Activated CD4-positive, alpha-beta T cell treated with anti-CD3 and anti-CD28 coated beads for 48 hours (primary cell): ENCODE results near the gene APOBEC3B.
"Not testable (repeated sequence)": the region's sequence is repeated elsewhere in the genome, so short reads cannot be mapped to it uniquely, and the experiment has no call there.

Source experiments
- DNase-seq: peaks from one replicate; pipeline ENCODE4 v3.0.0-alpha.2; 2020

Gene APOBEC3B

DNA sequence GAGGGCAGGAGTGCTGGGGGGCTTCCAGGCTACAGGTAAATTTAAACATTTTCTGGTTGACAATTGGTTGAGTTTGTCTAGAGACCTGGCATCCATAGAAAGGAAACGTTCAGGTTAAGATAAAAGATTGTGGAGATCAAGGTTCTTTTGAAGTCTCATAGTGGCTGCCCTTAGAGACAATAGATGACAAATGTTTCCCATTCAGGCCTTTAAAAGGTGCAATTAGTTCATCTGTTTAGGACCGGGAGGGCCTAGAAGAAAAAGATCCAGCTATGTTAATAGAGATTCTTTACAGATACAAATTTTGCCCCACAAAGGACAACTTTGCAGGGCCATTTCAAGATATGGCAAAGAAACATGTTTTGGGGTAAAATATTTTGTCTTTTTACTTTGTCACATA lies 54.9 kb downstream of the APOBEC3B start:
- not testable (repeated sequence) for DNase-seq

DNA sequence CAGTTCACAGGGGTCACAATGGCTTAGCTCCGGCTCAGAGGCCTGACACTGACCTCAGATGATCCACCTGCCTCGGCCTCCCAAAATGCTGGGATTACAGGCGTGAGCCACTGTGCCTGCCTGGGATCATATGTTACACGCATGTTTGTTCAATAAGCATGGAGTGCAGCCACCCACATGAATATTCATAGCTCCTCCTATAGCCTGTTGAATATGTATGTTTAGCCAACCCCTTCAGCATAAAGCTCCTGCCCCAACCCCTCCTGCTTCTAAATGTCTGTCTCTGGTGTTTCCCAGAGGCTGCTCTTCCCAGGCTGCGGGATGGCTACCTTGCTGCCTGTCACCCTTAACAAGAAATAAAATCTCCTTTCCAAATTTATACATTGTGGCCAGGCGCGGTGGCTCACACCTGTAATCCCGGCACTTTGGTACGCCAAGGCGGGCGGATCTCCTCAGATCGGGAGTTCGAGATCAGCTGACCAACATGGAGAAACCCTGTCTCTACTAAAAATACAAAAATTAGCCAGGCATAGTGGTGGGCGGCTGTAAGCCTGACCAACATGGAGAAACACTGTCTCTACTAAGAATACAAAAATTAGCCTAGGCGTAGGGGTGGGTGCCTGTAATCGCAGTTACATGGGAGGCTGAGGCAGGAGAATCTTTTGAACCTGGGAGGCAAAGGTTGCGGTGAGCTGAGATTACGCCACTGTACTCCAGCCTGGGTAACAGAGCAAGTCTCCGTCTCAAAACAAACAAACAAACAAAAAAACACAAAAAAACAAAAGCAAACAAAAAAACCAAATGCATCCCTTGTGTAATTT lies 57.4 kb downstream of the APOBEC3B start:
- DNase-seq = no peak

- DNase-seq = not testable (repeated sequence)
Observed at GRCh38 chr22:39040155-39040537, 58.0 kb downstream of the APOBEC3B start.

DNA sequence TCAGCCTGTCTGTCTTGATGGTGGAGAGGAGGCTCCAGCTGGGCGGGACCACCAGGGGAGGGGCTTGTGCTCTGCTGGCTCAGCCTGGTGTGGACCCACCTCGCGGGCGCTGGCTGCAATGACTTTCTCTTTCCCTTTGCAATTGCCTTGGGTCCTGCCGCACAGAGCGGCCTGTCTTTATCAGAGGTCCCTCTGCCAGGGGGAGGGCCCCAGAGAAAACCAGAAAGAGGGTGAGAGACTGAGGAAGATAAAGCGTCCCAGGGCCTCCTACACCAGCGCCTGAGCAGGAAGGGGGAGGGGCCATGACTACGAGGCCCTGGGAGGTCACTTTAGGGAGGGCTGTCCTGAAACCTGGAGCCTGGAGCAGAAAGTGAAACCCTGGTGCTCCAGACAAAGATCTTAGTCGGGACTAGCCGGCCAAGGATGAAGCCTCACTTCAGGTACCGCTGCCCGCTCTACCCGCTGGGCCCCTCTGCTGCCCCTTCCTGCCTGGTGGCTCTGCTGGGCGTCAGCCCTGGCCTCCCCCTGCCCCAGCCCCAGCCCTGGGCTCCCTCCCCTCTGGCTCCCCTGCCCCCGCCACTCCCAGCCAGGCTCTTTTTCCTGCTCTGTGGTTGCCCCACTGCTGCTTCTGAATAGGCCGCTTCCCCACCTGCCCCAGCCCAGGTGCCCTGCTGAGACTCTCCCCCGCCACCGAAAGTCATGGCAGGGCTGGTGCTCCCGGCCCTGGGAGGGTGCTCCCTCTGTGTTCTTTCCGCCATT lies 58.6 kb downstream of the APOBEC3B start, which contains the start of gene APOBEC3F:
Gene APOBEC3F, plus strand, starts transcription at position 327 of the 759 bp plus-strand sequence. Its CDS starts 97 bp downstream, at position 424.
- peak; percentile 76 for DNase-seq

DNA sequence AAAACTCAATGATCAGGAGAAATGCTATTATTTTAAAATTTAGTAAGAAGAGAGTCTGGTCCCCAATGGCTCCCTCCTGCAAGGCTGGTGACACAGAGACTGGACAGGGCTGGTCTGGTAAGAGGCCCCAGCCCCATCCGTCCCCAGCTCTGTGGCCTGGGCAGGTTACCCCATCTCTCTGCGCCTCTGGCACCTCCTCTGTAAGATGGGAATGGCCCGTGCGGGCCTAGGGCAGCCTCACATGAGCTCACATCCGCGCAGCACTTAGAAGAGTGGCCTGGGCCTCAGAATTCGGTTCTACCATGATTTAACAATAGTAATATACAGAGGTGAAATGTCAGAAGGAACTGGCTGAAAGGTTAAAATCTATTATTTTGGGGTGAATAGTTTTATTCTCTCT lies 59.8 kb downstream of the APOBEC3B start:
- no peak for DNase-seq
